ENCODE data around the gene CCDC92. TPM values are rescaled to one million over a fixed set of nuclear protein-coding genes. Genes with fewer than 3 reads are reported as not detected.

CCDC92 gene
- total RNA-seq, 2 donors from 2014 or later, result 9.6 to 19.5 TPM

GRCh38 chr12:123897221-123897620 is 75.4 kb downstream of the CCDC92 start:
- no peak for DNase-seq
- Histone ChIP-seq H3K4me3 (no peak overlapping the region), H3K27ac (no peak overlapping the region), H3K27me3 (no peaks in the 10 kb centered on the region), H3K9me3 (no peaks in the 10 kb centered on the region), H3K9ac (ENCODE audit: low read depth in 2 of 2, low read length in 2 of 2) (no peak overlapping the region), H3K36me3 (no peaks in the 10 kb centered on the region), H3K4me1 (no peaks in the 10 kb centered on the region)
- TF ChIP-seq CTCF (IDR thresholded peaks at IDR 0.05), result no peak
- intact Hi-C loops (cut with DNase I), result no loop called here

GRCh38 chr12:123896767-123897166 is 75.9 kb downstream of the CCDC92 start:
- H3K9me3 ChIP-seq, result no peaks in the 10 kb centered on the region
- H3K4me3 ChIP-seq, result no peak overlapping the region
- H3K27me3 ChIP-seq, result no peaks in the 10 kb centered on the region
- no peak for DNase-seq
- no peak overlapping the region for H3K9ac ChIP-seq (ENCODE audit: low read depth in 2 of 2, low read length in 2 of 2)
- no peak overlapping the region for H3K27ac ChIP-seq
- H3K36me3 ChIP-seq, result no peaks in the 10 kb centered on the region
- H3K4me1 ChIP-seq, result no peaks in the 10 kb centered on the region
- intact Hi-C loops (cut with DNase I), result no loop called here
- TF ChIP-seq CTCF (IDR thresholded peaks at IDR 0.05), result no peak

GRCh38 chr12:123895451-123895850 is 77.2 kb downstream of the CCDC92 start:
- intact Hi-C loops (cut with DNase I), result no loop called here
- Histone ChIP-seq H3K9ac (ENCODE audit: low read depth in 2 of 2, low read length in 2 of 2) (no peak overlapping the region), H3K27ac (no peak overlapping the region), H3K4me3 (no peak overlapping the region), H3K36me3 (no peaks in the 10 kb centered on the region), H3K9me3 (no peaks in the 10 kb centered on the region), H3K4me1 (no peaks in the 10 kb centered on the region), H3K27me3 (no peaks in the 10 kb centered on the region)
- DNase-seq, result no peak
- TF ChIP-seq CTCF (IDR thresholded peaks at IDR 0.05), result no peak

- H3K9ac ChIP-seq (ENCODE audit: low read depth in 2 of 2, low read length in 2 of 2), result no peak overlapping the region
- intact Hi-C loops (cut with DNase I), result no loop called here
- H3K9me3 ChIP-seq, result no peaks in the 10 kb centered on the region
- DNase-seq, result no peak
- no peak overlapping the region for H3K4me3 ChIP-seq
- H3K4me1 ChIP-seq, result no peaks in the 10 kb centered on the region
- no peak for TF ChIP-seq CTCF (IDR thresholded peaks at IDR 0.05)
- no peak overlapping the region for H3K27ac ChIP-seq
- H3K27me3 ChIP-seq, result no peaks in the 10 kb centered on the region
- no peaks in the 10 kb centered on the region for H3K36me3 ChIP-seq
Measured at GRCh38 chr12:123894823-123895345, 77.7 kb downstream of the CCDC92 start.

- Histone ChIP-seq H3K36me3 (no peaks in the 10 kb centered on the region), H3K4me3 (no peak overlapping the region), H3K27ac (no peak overlapping the region), H3K27me3 (no peaks in the 10 kb centered on the region), H3K9me3 (no peaks in the 10 kb centered on the region), H3K9ac (ENCODE audit: low read depth in 2 of 2, low read length in 2 of 2) (no peak overlapping the region), H3K4me1 (no peaks in the 10 kb centered on the region)
- intact Hi-C loops (cut with DNase I), result no loop called here
- no peak for TF ChIP-seq CTCF (IDR thresholded peaks at IDR 0.05)
- no peak for DNase-seq
Measured at GRCh38 chr12:123893276-123893675, 79.4 kb downstream of the CCDC92 start.
